ENCODE measurements around the gene LDB1.

Gene LDB1

GRCh38 chr10:102114861-102115618 is 5.1 kb downstream of the LDB1 start:
- peak overlapping the region; percentile 82 for H3K27ac ChIP-seq
- DNase-seq (ENCODE audit: low read depth, low spot score) = no peak

GRCh38 chr10:102113956-102114857 is 6.0 kb downstream of the LDB1 start:
- H3K27ac ChIP-seq = peak overlapping the region; percentile 82
- DNase-seq (ENCODE audit: low read depth, low spot score) = no peak

GRCh38 chr10:102113261-102113955 is 6.8 kb downstream of the LDB1 start:
- peak overlapping the region; percentile 82 for H3K27ac ChIP-seq
- DNase-seq (ENCODE audit: low read depth, low spot score) = peak; percentile 66

- no peak for DNase-seq (ENCODE audit: low read depth, low spot score)
- H3K27ac ChIP-seq = peak overlapping the region; percentile 82
These were observed 7.9 kb downstream of the LDB1 start for GRCh38 chr10:102112210-102112817.

- DNase-seq (ENCODE audit: low read depth, low spot score) = no peak
- no peak overlapping the region for H3K27ac ChIP-seq
These were observed 8.9 kb downstream of the LDB1 start for GRCh38 chr10:102111276-102111675.

- DNase-seq (ENCODE audit: low read depth, low spot score) = no peak
- no peak overlapping the region for H3K27ac ChIP-seq
These were observed 10.7 kb downstream of the LDB1 start for GRCh38 chr10:102109166-102110116.

GRCh38 chr10:102106998-102107397 is 13.2 kb downstream of the LDB1 start:
- no peak for DNase-seq (ENCODE audit: low read depth, low spot score)
- no peak overlapping the region for H3K27ac ChIP-seq

GRCh38 chr10:102102421-102102820 is 17.7 kb downstream of the LDB1 start:
- H3K27ac ChIP-seq = no peak overlapping the region
- DNase-seq (ENCODE audit: low read depth, low spot score) = no peak

GRCh38 chr10:102101152-102101551 is 19.0 kb downstream of the LDB1 start:
- H3K27ac ChIP-seq = no peak overlapping the region
- DNase-seq (ENCODE audit: low read depth, low spot score) = no peak

GRCh38 chr10:102096449-102096848 is 23.7 kb downstream of the LDB1 start:
- no peak for DNase-seq (ENCODE audit: low read depth, low spot score)
- no peak overlapping the region for H3K27ac ChIP-seq

- H3K27ac ChIP-seq = no peak overlapping the region
- DNase-seq (ENCODE audit: low read depth, low spot score) = no peak
These were observed 29.4 kb downstream of the LDB1 start for GRCh38 chr10:102090772-102091171.

- DNase-seq (ENCODE audit: low read depth, low spot score) = no peak
- no peak overlapping the region for H3K27ac ChIP-seq
These were observed 34.0 kb downstream of the LDB1 start for GRCh38 chr10:102086196-102086595.

- no peak for DNase-seq (ENCODE audit: low read depth, low spot score)
- no peak overlapping the region for H3K27ac ChIP-seq
These were observed 34.8 kb downstream of the LDB1 start for GRCh38 chr10:102085336-102085735.

GRCh38 chr10:102083541-102083940 is 36.6 kb downstream of the LDB1 start:
- DNase-seq (ENCODE audit: low read depth, low spot score) = no peak
- H3K27ac ChIP-seq = no peak overlapping the region

- DNase-seq (ENCODE audit: low read depth, low spot score) = no peak
- H3K27ac ChIP-seq = no peak overlapping the region
These were observed 47.3 kb downstream of the LDB1 start for GRCh38 chr10:102072673-102073527.

- no peak overlapping the region for H3K27ac ChIP-seq
- DNase-seq (ENCODE audit: low read depth, low spot score) = no peak
These were observed 51.1 kb downstream of the LDB1 start for GRCh38 chr10:102069071-102069470.

- H3K27ac ChIP-seq = no peak overlapping the region
- DNase-seq (ENCODE audit: low read depth, low spot score) = no peak
These were observed 52.0 kb downstream of the LDB1 start for GRCh38 chr10:102068216-102068615.
